Gastrocnemius medialis (tissue), 4 donors: ENCODE data around the gene KDM8. TPM values are rescaled to one million over a fixed set of nuclear protein-coding genes. Genes with fewer than 3 reads are reported as not detected.
A peak's percentile ranks its signal among the peaks of the same experiment; 100 is the strongest.

Experiments
- ATAC-seq, 2 donors: fragments of 150-250 bp; one replicate each; pipeline ENCODE4 v1.9.1; 2016
- DNase-seq, 2 donors: peaks; one replicate each; pipeline ENCODE4 v3.0.0-alpha.2; 2019
- H3K27ac ChIP-seq, 4 donors: fragments of 200-600 bp; sonication (generic); 1 replicate in 1 of 4; 2 replicates in 3 of 4; pipeline ENCODE4 v1.5.1; 2016 to 2018; ENCODE audit warnings: mild to moderate bottlenecking in 2 of 4, moderate library complexity in 1 of 4
- H3K27me3 ChIP-seq, 3 donors: fragments of 200-600 bp; sonication (generic) in 2 of 3; 1 replicate in 1 of 3; 2 replicates in 2 of 3; pipeline versions ENCODE4 v1.5.1 to v1.6.0; 2016 to 2019; ENCODE audit warnings: mild to moderate bottlenecking in 1 of 3, moderate library complexity in 1 of 3
- H3K36me3 ChIP-seq, 2 donors: fragments of 200-600 bp; sonication (generic) in 1 of 2; one replicate each; pipeline ENCODE4 v1.5.1; 2017 to 2018
- H3K4me1 ChIP-seq, 2 donors: fragments of 200-600 bp; sonication (generic) in 1 of 2; one replicate each; pipeline ENCODE4 v1.5.1; 2016 to 2017; ENCODE audit warnings: mild to moderate bottlenecking in 2 of 2
- H3K4me3 ChIP-seq, 4 donors: fragments of 200-600 bp; sonication (generic) in 3 of 4; 1 replicate in 1 of 4; 2 replicates in 3 of 4; pipeline ENCODE4 v1.5.1; 2016 to 2019; ENCODE audit warnings: mild to moderate bottlenecking in 2 of 4
- H3K9me3 ChIP-seq, 3 donors: fragments of 200-600 bp; sonication (generic) in 2 of 3; 1 replicate in 1 of 3; 2 replicates in 2 of 3; pipeline ENCODE4 v1.5.1; 2016 to 2019
- CTCF ChIP-seq, 5 experiments: fragments of 450-650 bp in 3 of 5; fragments of 200-600 bp in 2 of 5; sonication (generic) in 2 of 5; IDR thresholded peaks in 4 of 5; conservative IDR thresholded peaks in 1 of 5; 1 replicate in 4 of 5; 2 replicates in 1 of 5; pipeline ENCODE4 v1.5.1; 2016 to 2019; ENCODE audit warnings: antibody characterized with exemption in 5 of 5, mild to moderate bottlenecking in 3 of 5, moderate library complexity in 3 of 5
- POLR2A ChIP-seq, 2 donors: fragments of 450-650 bp; IDR thresholded peaks; one replicate each; pipeline ENCODE4 v1.6.1; 2017; ENCODE audit warnings: antibody characterized with exemption in 2 of 2, mild to moderate bottlenecking in 2 of 2, moderate library complexity in 2 of 2
- in situ Hi-C, 4 donors: fragments of 200-750 bp; cut with MboI; loops; one replicate each; pipeline versions ENCODE4 v1.15.0 to v1.8.0; 2017; ENCODE audit warnings: low sequenced_read_pairs in 4 of 4
- intact Hi-C: fragments of 100-400 bp; cut with DNase I; formaldehyde crosslinking; loops from one replicate; pipeline ENCODE4 v1.15.1; 2023; ENCODE audit warnings: low total_unique reads
- total RNA-seq, 4 donors: library from RNA; depleted of rRNA; stranded (reverse); fragments of >200 nt; gene quantifications; one replicate each; pipeline versions ENCODE4 v1.1.0 to v1.2.3, GENCODE V29; 2016

Gene KDM8
- total RNA-seq, 4 donors from 2014 or later = 3.2 to 6.3 (median 5.1) TPM

- intact Hi-C loops = no loop called here
- Histone ChIP-seq H3K36me3 (no peaks in the 10 kb centered on the region), H3K4me3 (no peak overlapping the region), H3K9me3 (no peaks in the 10 kb centered on the region), H3K4me1 (peaks cover 26 to 34% of the 10 kb centered on the region in 2 donors), H3K27ac (no peak overlapping the region), H3K27me3 (no peaks in the 10 kb centered on the region)
- in situ Hi-C loops = loop anchor here in 1 of 4 donors (25.0 kb wide), 1 partner anchor 136 kb away; no protein-coding TSS in a partner anchor
- TF ChIP-seq POLR2A (IDR thresholded peaks at IDR 0.05) (no peak), CTCF (IDR thresholded peaks at IDR 0.05 in 4 of 5, conservative IDR thresholded peaks at IDR 0.05 in 1 of 5) (no peak)
- ATAC-seq (no peak), DNase-seq (no peak)
Measured at GRCh38 chr16:27226476-27226875, 23.1 kb downstream of the KDM8 start.

- Histone ChIP-seq H3K27me3 (no peaks in the 10 kb centered on the region), H3K4me1 (peaks cover 26 to 27% of the 10 kb centered on the region in 2 donors), H3K9me3 (no peaks in the 10 kb centered on the region), H3K4me3 (no peak overlapping the region), H3K27ac (no peak overlapping the region), H3K36me3 (peaks cover 0 to 3% of the 10 kb centered on the region in 2 donors)
- TF ChIP-seq POLR2A (IDR thresholded peaks at IDR 0.05) (no peak), CTCF (IDR thresholded peaks at IDR 0.05 in 4 of 5, conservative IDR thresholded peaks at IDR 0.05 in 1 of 5) (no peak)
- intact Hi-C loops (no loop called here), in situ Hi-C loops (loop anchor here in 1 of 4 donors (25.0 kb wide), 1 partner anchor 135 kb away; no protein-coding TSS in a partner anchor)
- ATAC-seq (no peak), DNase-seq (no peak)
Measured at GRCh38 chr16:27226976-27227705, 23.8 kb downstream of the KDM8 start.

- ATAC-seq = no peak
- peaks cover 18% of the 10 kb centered on the region in 2 donors for H3K4me1 ChIP-seq
- in situ Hi-C loops (loop anchor here in 1 of 4 donors (25.0 kb wide), 1 partner anchor 134 kb away; no protein-coding TSS in a partner anchor), intact Hi-C loops (loop anchor here (2.0 kb wide), 1 partner anchor 25 kb away; the partner anchor contains the start of gene KDM8)
- H3K4me3 ChIP-seq = no peak overlapping the region
- no peak overlapping the region for H3K27ac ChIP-seq
- TF ChIP-seq POLR2A (IDR thresholded peaks at IDR 0.05) (no peak), CTCF (IDR thresholded peaks at IDR 0.05 in 4 of 5, conservative IDR thresholded peaks at IDR 0.05 in 1 of 5) (no peak)
- H3K27me3 ChIP-seq = no peaks in the 10 kb centered on the region
- no peak for DNase-seq
- H3K36me3 ChIP-seq = peaks cover 0 to 9% of the 10 kb centered on the region in 2 donors
- H3K9me3 ChIP-seq = no peaks in the 10 kb centered on the region
Measured at GRCh38 chr16:27228045-27228444, 24.7 kb downstream of the KDM8 start.

GRCh38 chr16:27228621-27229501 is 25.5 kb downstream of the KDM8 start:
- no peaks in the 10 kb centered on the region for H3K27me3 ChIP-seq
- no peaks in the 10 kb centered on the region for H3K9me3 ChIP-seq
- intact Hi-C loops = loop anchor here (1.0 to 2.0 kb wide), 2 partner anchors 26 to 50 kb away; partner anchors contain the start of gene KDM8
- H3K27ac ChIP-seq = peak overlapping the region; percentile 48 to 72 (median 62)
- peaks cover 15% of the 10 kb centered on the region in 2 donors for H3K4me1 ChIP-seq
- peak; percentile 67 to 88 for DNase-seq
- TF ChIP-seq POLR2A (IDR thresholded peaks at IDR 0.05) (no peak), CTCF (IDR thresholded peaks at IDR 0.05 in 4 of 5, conservative IDR thresholded peaks at IDR 0.05 in 1 of 5) (peak in 2 of 5 experiments; percentile 30 to 44)
- in situ Hi-C loops = loop anchor here in 1 of 4 donors (25.0 kb wide), 1 partner anchor 133 kb away; no protein-coding TSS in a partner anchor
- H3K36me3 ChIP-seq = peaks cover 0 to 9% of the 10 kb centered on the region in 2 donors
- no peak overlapping the region for H3K4me3 ChIP-seq
- ATAC-seq = peak; percentile 96 to 98
